ENCODE data around the gene FAM185A.
"Not testable (repeated sequence)": the region's sequence is repeated elsewhere in the genome, so short reads cannot be mapped to it uniquely, and the experiment has no call there.

FAM185A gene

GRCh38 chr7:102833343-102833742, 84.5 kb downstream of the FAM185A start:
- no peak for DNase-seq

DNA sequence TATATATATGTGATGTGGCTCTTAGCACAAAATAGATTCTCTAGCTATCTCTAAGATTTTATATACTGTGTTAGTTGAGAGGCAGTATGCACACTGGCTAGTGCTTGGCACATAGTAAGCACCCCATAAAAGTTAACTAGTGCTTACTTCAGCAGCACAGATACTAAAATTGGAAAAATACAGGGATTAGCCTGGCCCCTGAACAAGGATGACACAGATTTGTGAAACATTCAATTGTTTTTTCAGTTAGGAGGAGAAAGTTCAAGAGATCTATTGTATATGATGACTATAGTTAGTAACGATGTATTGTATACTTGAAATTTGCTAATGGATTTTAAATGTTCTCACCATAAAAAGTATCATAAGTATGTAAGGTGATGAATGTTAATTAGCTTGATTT, 85.7 kb downstream of the FAM185A start:
- DNase-seq = no peak

GRCh38 chr7:102834999-102835398, 86.2 kb downstream of the FAM185A start:
- DNase-seq = no peak

DNA sequence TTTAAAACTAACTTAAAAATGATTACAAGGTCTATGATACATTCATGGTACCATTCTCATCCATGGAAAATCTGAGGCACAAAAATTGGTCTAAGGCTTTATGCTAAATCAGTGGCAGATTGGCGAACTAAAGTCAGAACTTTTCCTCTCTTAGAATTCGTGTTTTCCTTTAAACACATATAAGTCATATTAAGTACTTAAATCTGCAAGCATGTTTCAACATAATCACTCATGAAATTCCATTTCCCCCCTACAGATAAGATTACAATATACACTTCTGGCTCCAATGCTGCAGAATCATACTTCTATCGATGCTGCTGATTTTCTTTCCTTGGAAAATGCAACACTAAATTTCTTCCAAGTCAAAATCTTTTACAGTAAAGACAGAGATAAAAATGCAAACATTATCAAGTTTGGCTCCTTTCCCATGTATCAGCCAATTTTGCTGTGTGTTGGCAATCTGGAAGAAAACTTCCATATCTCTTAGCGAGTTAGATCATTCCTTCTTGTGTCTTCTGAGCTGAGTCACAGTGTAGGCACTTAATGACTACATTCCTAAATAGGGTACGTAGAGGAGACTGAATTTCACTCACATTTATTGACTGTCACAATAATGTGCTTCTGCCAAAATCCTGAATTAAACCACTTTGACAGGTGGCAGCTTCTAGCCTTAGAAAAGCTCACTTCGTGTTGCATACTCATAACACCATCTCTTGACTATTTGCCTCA, 87.6 kb downstream of the FAM185A start:
- no peak for DNase-seq

DNA sequence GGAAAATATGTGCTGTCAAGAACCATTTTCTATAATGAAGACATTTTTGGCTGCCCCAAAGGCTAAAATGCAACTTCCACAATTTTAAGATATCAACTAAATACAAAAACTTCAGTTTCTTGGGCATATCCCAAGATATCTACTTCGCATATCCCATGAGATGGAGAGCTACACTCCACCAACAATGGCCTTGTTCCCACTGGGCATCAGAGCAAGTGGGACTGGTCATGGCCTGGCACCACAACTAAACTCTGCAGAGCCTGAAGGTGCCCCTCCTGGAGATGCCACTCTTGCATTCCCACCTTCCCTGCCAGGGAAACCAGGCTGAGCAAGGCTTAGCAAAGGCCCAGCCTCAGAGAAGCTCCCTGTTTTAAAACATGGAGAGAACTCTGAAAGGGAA, 88.2 kb downstream of the FAM185A start:
- DNase-seq = no peak

DNA sequence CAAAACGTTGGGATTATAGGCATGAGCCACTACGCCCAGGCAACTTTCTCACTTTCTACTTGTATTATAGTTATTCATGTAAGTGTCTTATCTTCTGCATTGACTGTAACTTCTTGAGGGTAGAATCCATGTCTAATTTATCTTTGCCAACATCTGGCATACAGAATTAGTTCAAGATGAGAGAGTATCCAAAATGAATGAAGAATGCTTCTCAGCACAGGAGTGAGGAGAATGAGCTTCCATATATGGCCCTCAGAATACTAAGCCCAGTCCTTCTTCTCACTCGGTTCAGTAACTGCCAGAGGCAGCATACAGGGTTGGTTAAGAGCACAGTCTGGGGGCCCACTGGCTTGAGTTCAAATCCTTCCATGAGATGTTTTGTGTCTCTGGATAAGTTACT, 89.0 kb downstream of the FAM185A start:
- no peak for DNase-seq

DNA sequence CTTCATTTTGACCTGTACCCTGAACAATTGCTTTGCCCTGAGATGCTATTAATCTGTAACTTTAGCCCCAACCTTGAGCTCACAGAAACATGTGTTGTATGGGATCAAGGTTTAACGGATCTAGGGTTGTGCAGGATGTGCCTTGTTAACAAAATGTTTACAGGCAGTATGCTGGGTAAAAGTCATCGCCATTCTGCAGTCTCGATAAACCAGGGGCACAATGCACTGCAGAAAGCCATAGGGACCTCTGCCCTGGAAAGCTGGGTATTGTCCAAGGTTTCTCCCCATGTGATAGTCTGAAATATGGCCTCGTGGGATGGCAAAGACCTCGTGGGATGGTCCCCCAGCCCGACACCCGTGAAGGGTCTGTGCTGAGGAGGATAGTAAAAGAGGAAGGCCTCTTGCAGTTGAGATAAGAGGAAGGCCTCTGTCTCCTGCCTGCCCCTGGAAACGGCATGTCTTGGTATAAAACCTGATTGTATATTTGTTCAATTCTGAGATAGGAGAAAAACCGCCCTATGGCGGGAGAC, 89.8 kb downstream of the FAM185A start:
- DNase-seq = not testable (repeated sequence)

- DNase-seq = no peak
Measured at GRCh38 chr7:102840404-102840803, 91.6 kb downstream of the FAM185A start.

DNA sequence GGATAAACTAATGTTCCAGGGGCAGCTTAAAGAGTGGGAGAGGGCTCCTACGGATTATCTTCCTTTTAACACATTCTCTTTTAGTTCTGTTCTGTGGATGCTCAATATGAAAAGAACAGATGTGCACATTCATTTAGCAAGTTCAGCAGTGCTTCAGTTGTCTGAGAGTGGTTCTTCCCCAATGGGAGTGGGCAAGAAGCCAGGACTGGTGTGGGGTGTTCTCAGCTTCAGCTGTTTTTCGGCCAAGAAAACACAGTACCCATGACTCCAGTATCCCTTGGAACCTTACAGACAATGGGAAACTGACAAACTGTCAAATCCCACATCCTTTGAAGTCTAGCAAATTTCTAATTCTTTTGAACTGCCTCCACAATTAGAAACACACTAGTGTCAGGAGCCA, 92.5 kb downstream of the FAM185A start:
- DNase-seq = no peak

DNA sequence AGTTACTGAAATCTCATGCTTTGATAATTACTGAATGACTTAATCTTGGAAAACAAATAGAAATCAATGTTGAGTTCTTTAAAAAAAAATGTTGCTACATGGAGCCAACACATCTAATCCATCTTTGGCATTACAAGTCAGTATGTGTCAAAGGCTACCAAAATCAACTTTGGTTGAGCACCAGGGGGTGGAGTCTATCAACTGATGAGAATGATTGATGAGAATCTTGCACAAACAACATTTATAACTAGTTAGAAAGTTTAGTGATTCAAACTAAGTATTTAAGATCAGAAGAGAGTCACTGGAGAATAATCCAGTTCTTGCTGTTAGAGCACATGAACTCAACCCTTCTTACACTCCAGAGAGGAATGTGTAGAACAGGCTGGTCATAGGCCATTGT, 93.5 kb downstream of the FAM185A start:
- no peak for DNase-seq

GRCh38 chr7:102843850-102844249, 95.1 kb downstream of the FAM185A start:
- DNase-seq = no peak

- no peak for DNase-seq
Measured at GRCh38 chr7:102845346-102845745, 96.5 kb downstream of the FAM185A start.

GRCh38 chr7:102849079-102849478, 100.3 kb downstream of the FAM185A start:
- DNase-seq = no peak

- no peak for DNase-seq
Measured at GRCh38 chr7:102849538-102849937, 100.7 kb downstream of the FAM185A start.

DNA sequence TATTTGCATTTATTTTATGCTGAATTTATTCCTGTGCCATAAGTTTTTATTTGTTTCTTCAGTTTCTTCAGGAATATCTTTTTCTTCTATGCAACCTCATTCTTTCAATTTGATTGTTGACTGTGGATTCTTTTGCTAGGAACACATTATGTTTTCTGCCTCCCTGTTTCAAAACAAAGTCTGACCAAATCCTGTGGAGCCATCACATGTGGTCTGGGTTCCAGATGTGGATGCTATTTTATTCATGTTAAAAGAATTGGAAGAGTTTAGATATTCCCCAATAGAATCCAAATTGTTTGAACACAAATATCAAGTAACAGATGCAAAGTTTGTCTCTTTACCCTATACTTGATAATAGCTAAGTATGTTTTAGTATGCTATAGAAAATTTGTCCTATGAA, 107.2 kb downstream of the FAM185A start:
- no peak for DNase-seq

Measured in NCI-H1436 (cell line).